H1 (cell line): ENCODE measurements around the gene TET2. TPM values are rescaled to one million over a fixed set of nuclear protein-coding genes. Genes with fewer than 3 reads are reported as not detected.

ENCODE experiments used
- CTCF ChIA-PET: fragments of 300-600 bp; sonication (Branson Sonifier 250); formaldehyde crosslinking; loops from one replicate; lab custom pipeline; 2021; ENCODE audit not compliant: partially characterized antibody; lab: Charles Lee
- POLR2A ChIA-PET: fragments of 300-600 bp; sonication (Branson Sonifier 250); formaldehyde crosslinking; loops from one replicate; lab custom pipeline; 2021; ENCODE audit warnings: inconsistent platforms; ENCODE audit not compliant: partially characterized antibody; lab: Charles Lee
- DNase-seq, 2 experiments: peaks; one replicate each; pipeline versions ENCODE4 v3.0.0 to v3.0.0-alpha.2; 2010 to 2022; ENCODE audit warnings: low spot score in 2 of 2, low read depth in 1 of 2, mixed read lengths in 1 of 2
- FAIRE-seq: peaks from 2 replicates; lab custom pipeline; 2011; peaks lifted over from hg19 to GRCh38; lab: Jason Lieb, UNC
- H2AFZ ChIP-seq: 2 replicates; pipeline ENCODE4 v1.8.1; 2012; ENCODE audit warnings: low read length, inconsistent platforms
- H2AK5ac ChIP-seq: 2 replicates; pipeline ENCODE4 v1.6.1; 2013; ENCODE audit warnings: low read depth, low read length
- H2BK120ac ChIP-seq: replicated peaks from 2 replicates; pipeline ENCODE3; 2013; ENCODE audit warnings: low read depth, low read length, inconsistent platforms
- H2BK12ac ChIP-seq: 2 replicates; pipeline ENCODE4 v1.6.1; 2013; ENCODE audit warnings: low read depth, low read length
- H2BK15ac ChIP-seq: 2 replicates; pipeline ENCODE4 v1.6.1; 2013; ENCODE audit warnings: low read length
- H2BK20ac ChIP-seq: 2 replicates; pipeline ENCODE4 v1.6.1; 2013; ENCODE audit warnings: low read length
- H2BK5ac ChIP-seq: 2 replicates; pipeline ENCODE4 v1.6.1; 2013; ENCODE audit warnings: low read depth, low read length
- H3K14ac ChIP-seq: 2 replicates; pipeline ENCODE4 v1.6.1; 2013; ENCODE audit warnings: inconsistent platforms; ENCODE audit not compliant: insufficient read length
- H3K18ac ChIP-seq: 2 replicates; pipeline ENCODE4 v1.6.1; 2013; ENCODE audit warnings: low read length; ENCODE audit errors: extremely low read depth
- H3K23ac ChIP-seq: 2 replicates; pipeline ENCODE4 v1.6.1; 2013; ENCODE audit warnings: inconsistent platforms; ENCODE audit not compliant: insufficient read length
- H3K23me2 ChIP-seq: 2 replicates; pipeline ENCODE4 v1.6.1; 2013; ENCODE audit warnings: low read depth, low read length
- H3K27ac ChIP-seq: 2 replicates; pipeline ENCODE4 v1.6.1; 2011; ENCODE audit warnings: low read depth, low read length, inconsistent platforms
- H3K27me3 ChIP-seq, 4 experiments: replicated peaks in 1 of 4; 1 replicate in 1 of 4; 2 replicates in 3 of 4; pipeline versions ENCODE4 v1.6.1 to v1.8.1; 2011 to 2013; ENCODE audit warnings: low read length in 3 of 4, mild to moderate bottlenecking in 3 of 4, inconsistent platforms in 2 of 4, mixed read lengths in 2 of 4, moderate library complexity in 1 of 4; ENCODE audit not compliant: control insufficient read depth in 3 of 4, insufficient read depth in 3 of 4; ENCODE audit errors: extremely low read depth in 1 of 4
- H3K36me3 ChIP-seq, 4 experiments: 2 replicates each; pipeline versions ENCODE4 v1.6.1 to v1.8.1; 2011 to 2013; ENCODE audit warnings: mild to moderate bottlenecking in 4 of 4, low read length in 3 of 4, moderate library complexity in 2 of 4, control low read depth in 1 of 4, inconsistent platforms in 1 of 4; ENCODE audit not compliant: insufficient read depth in 4 of 4, control insufficient read depth in 2 of 4
- H3K4ac ChIP-seq: replicated peaks from 2 replicates; pipeline ENCODE3; 2013; ENCODE audit warnings: low read length, low read depth, mixed read lengths, inconsistent platforms; ENCODE audit not compliant: insufficient read length
- H3K4me1 ChIP-seq, 4 experiments: replicated peaks in 1 of 4; 1 replicate in 1 of 4; 2 replicates in 3 of 4; pipeline versions ENCODE4 v1.6.1 to v1.8.1; 2011 to 2013; ENCODE audit warnings: low read length in 3 of 4, inconsistent platforms in 2 of 4, mixed read lengths in 1 of 4; ENCODE audit not compliant: insufficient read depth in 4 of 4, control insufficient read depth in 3 of 4
- H3K4me2 ChIP-seq, 2 experiments: 2 replicates each; pipeline versions ENCODE4 v1.6.1 to v1.8.1; 2011 to 2013; ENCODE audit warnings: low read depth in 2 of 2, low read length in 2 of 2, control low read depth in 1 of 2, inconsistent platforms in 1 of 2, mild to moderate bottlenecking in 1 of 2; ENCODE audit not compliant: insufficient read depth in 1 of 2
- H3K4me3 ChIP-seq, 4 experiments: fragments of 200-600, 300-600 bp in 1 of 4; sonication (generic), shearing (Covaris generic), sonication (Bioruptor Twin) in 1 of 4; 2 replicates each; pipeline versions ENCODE4 v1.5.1 to v1.8.1; 2011 to 2016; ENCODE audit warnings: low read length in 4 of 4, low read depth in 3 of 4, control low read depth in 2 of 4, inconsistent platforms in 2 of 4, mild to moderate bottlenecking in 2 of 4, mixed read lengths in 1 of 4, moderate library complexity in 1 of 4; ENCODE audit not compliant: insufficient read depth in 2 of 4; ENCODE audit errors: extremely low read depth in 1 of 4
- H3K56ac ChIP-seq: replicated peaks from 2 replicates; pipeline ENCODE3; 2013; ENCODE audit warnings: low read depth, mild to moderate bottlenecking, mixed read lengths, low read length, inconsistent platforms; ENCODE audit not compliant: insufficient read length
- H3K79me1 ChIP-seq: 2 replicates; pipeline ENCODE4 v1.6.1; 2013; ENCODE audit warnings: low read depth, low read length, control low read depth
- H3K79me2 ChIP-seq, 2 experiments: 2 replicates each; pipeline versions ENCODE4 v1.6.1 to v1.8.1; 2012 to 2013; ENCODE audit warnings: low read length in 2 of 2, mild to moderate bottlenecking in 2 of 2, inconsistent platforms in 1 of 2; ENCODE audit not compliant: insufficient read depth in 2 of 2, control insufficient read depth in 1 of 2
- H3K9ac ChIP-seq, 4 experiments: replicated peaks in 1 of 4; 1 replicate in 1 of 4; 2 replicates in 3 of 4; pipeline versions ENCODE4 v1.6.1 to v1.8.1; 2011 to 2013; ENCODE audit warnings: low read depth in 3 of 4, low read length in 3 of 4, control low read depth in 2 of 4, mild to moderate bottlenecking in 2 of 4, moderate library complexity in 2 of 4, inconsistent platforms in 1 of 4; ENCODE audit errors: extremely low read depth in 1 of 4
- H3K9me3 ChIP-seq, 2 experiments: 2 replicates each; pipeline versions ENCODE4 v1.6.1 to v1.8.1; 2012 to 2013; ENCODE audit warnings: mild to moderate bottlenecking in 2 of 2, moderate library complexity in 2 of 2, control low read depth in 1 of 2, inconsistent platforms in 1 of 2, low read depth in 1 of 2, low read length in 1 of 2, mixed read lengths in 1 of 2; ENCODE audit not compliant: insufficient read depth in 2 of 2
- H4K20me1 ChIP-seq, 2 experiments: replicated peaks in 1 of 2; 2 replicates each; pipeline versions ENCODE3 to v1.8.1; 2011 to 2013; ENCODE audit warnings: inconsistent platforms in 2 of 2, low read length in 2 of 2, mild to moderate bottlenecking in 1 of 2; ENCODE audit not compliant: insufficient read depth in 2 of 2, control insufficient read depth in 1 of 2
- H4K5ac ChIP-seq: 2 replicates; pipeline ENCODE4 v1.6.1; 2013; ENCODE audit warnings: low read length, low read depth, mixed read lengths, inconsistent platforms; ENCODE audit not compliant: insufficient read length
- H4K8ac ChIP-seq: 2 replicates; pipeline ENCODE4 v1.8.0; 2013; ENCODE audit warnings: mild to moderate bottlenecking, moderate library complexity, low read length, inconsistent platforms; ENCODE audit not compliant: insufficient read depth; ENCODE audit errors: extremely low read depth
- H4K91ac ChIP-seq: replicated peaks from 2 replicates; pipeline ENCODE3; 2013; ENCODE audit warnings: low read length, mixed read lengths, inconsistent platforms; ENCODE audit not compliant: insufficient read length
- CBX8 ChIP-seq: fragments of 300-800, 300-1000 bp; sonication (generic); IDR thresholded peaks from 2 replicates; pipeline ENCODE4 v1.7.1; 2016; ENCODE audit warnings: low read depth, low read length, borderline replicate concordance
- EGR1 ChIP-seq: IDR thresholded peaks from 2 replicates; pipeline ENCODE4 v1.6.1; 2011; ENCODE audit warnings: low read depth, low read length, borderline replicate concordance
- EP300 ChIP-seq, 2 experiments: IDR thresholded peaks; 1 replicate in 1 of 2; 2 replicates in 1 of 2; pipeline ENCODE4 v1.6.1; 2011 to 2012; ENCODE audit warnings: low read depth in 2 of 2, low read length in 2 of 2, mild to moderate bottlenecking in 2 of 2, borderline replicate concordance in 1 of 2, inconsistent platforms in 1 of 2, moderate library complexity in 1 of 2
- JUND ChIP-seq: IDR thresholded peaks from 2 replicates; pipeline ENCODE4 v1.6.1; 2011; ENCODE audit warnings: mild to moderate bottlenecking, improper control_type of control experiment, low read length
- MAFK ChIP-seq: IDR thresholded peaks from 2 replicates; pipeline ENCODE4 v1.6.1; 2012; ENCODE audit warnings: low read depth, mild to moderate bottlenecking, improper control_type of control experiment, low read length
- RFX5 ChIP-seq: IDR thresholded peaks from 2 replicates; pipeline ENCODE4 v1.6.1; 2011; ENCODE audit warnings: low read depth, low read length, improper control_type of control experiment, borderline replicate concordance
- TAF1 ChIP-seq: IDR thresholded peaks from 2 replicates; pipeline ENCODE4 v1.6.1; 2011; ENCODE audit warnings: mild to moderate bottlenecking, low read depth, low read length
- WGBS, 2 experiments: shearing (Covaris generic) in 1 of 2; methylation state at CpG; one replicate each; pipeline versions ENCODE4 v1.1.6 to v1.1.7; 2013 to 2015; ENCODE audit warnings: low lambda C conversion rate in 2 of 2, mixed read lengths in 2 of 2, inconsistent platforms in 1 of 2, low coverage in 1 of 2, missing lambda C conversion rate in 1 of 2; ENCODE audit not compliant: insufficient replicate concordance in 2 of 2, insufficient coverage in 1 of 2, insufficient read length in 1 of 2; ENCODE audit errors: extremely low coverage in 1 of 2, missing lambda C conversion rate in 1 of 2; 5-methylcytosine and 5-hydroxymethylcytosine counted together
- polyA plus RNA-seq, 7 experiments: library from polyadenylated mRNA; depleted of rRNA in 3 of 7; stranded (reverse) in 5 of 7; unstranded in 2 of 7; fragments of >200 nt in 5 of 7; fragments of 200-250 nt in 2 of 7; gene quantifications; 1 replicate in 5 of 7; 2 replicates in 1 of 7; 4 replicates in 1 of 7; pipeline versions ENCODE4 v1.2.1 to v1.2.3, GENCODE V29; 2011 to 2013; ENCODE audit warnings: missing spikeins in 2 of 7, mixed read lengths in 2 of 7
- total RNA-seq: library from RNA; stranded (reverse); fragmentation: NEBNext Ultra II Directional; extraction: Animal tissue kit (Norgen Biotek cat#: 25700); gene quantifications from 2 replicates; pipeline ENCODE4 v1.2.1, GENCODE V29; 2021
- TF ChIP-seq, protein P1 (sequence below): IDR thresholded peaks from 2 replicates; pipeline ENCODE4 v1.6.1; 2012; ENCODE audit warnings: inconsistent platforms
- TF ChIP-seq, protein P2 (sequence below): IDR thresholded peaks from 2 replicates; pipeline ENCODE4 v1.6.1; 2011; ENCODE audit warnings: low read depth, mild to moderate bottlenecking, low read length; ENCODE audit not compliant: insufficient read depth

TET2 gene
- total and polyA plus RNA-seq, 2 of the 8 experiments (the other 6 are each of a cell fraction or from before 2014, with no cell fraction given): 1.0 to 2.6 TPM

DNA sequence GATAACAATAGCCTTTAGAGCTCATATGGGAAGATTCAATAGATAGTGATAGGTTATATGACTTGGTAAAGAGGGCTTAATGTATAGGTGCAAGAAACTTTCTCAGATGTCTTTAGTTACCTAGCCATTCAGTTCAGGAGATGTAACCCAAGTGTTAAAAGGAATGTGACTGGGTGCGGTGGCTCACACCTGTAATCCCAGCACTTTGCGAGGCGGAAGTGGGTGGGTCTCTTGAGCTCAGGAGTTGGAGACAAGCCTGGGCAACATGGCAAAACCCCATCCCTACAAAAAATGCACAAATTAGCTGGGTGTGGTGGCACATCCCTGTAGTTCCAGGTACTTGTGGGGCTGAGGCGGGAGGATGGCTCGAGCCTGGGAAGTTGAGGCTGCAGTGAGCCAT lies 7.9 kb downstream of the TET2 start:
- ChIA-PET POLR2A (no interaction called here), CTCF (interaction anchor here (1.1 kb wide), 1 partner anchor 26 kb away, joined by 5 read pairs; no protein-coding TSS in a partner anchor)
- 96% methylated on average over 5 of the region's 5 CpGs; no CpG with 5 or more reads in 1 of the 2 experiments for WGBS, 2 experiments
- no peaks in the 10 kb centered on the region for H3K79me2 ChIP-seq
- no peak overlapping the region for H2AFZ ChIP-seq
- DNase-seq (no peak), FAIRE-seq (no peak)
- H3K18ac ChIP-seq: no peak overlapping the region
- peaks cover 0 to 5% (median 1%) of the 10 kb centered on the region in 4 experiments; a peak in 2 of 7 replicates for H3K4me1 ChIP-seq
- H4K20me1 ChIP-seq: peaks cover 2 to 3% of the 10 kb centered on the region in 2 experiments
- peaks cover 8 to 16% (median 11%) of the 10 kb centered on the region in 4 experiments for H3K27me3 ChIP-seq
- no peak overlapping the region for H2BK15ac ChIP-seq
- no peak overlapping the region for H2BK120ac ChIP-seq
- no peak overlapping the region for H2AK5ac ChIP-seq
- H4K8ac ChIP-seq: no peak overlapping the region
- no peak overlapping the region for H4K91ac ChIP-seq
- no peak overlapping the region for H2BK20ac ChIP-seq
- H3K9me3 ChIP-seq: no peaks in the 10 kb centered on the region
- H3K27ac ChIP-seq: no peak overlapping the region
- H3K23ac ChIP-seq: no peak overlapping the region
- no peaks in the 10 kb centered on the region for H3K36me3 ChIP-seq
- no peaks in the 10 kb centered on the region for H3K79me1 ChIP-seq
- no peak overlapping the region for H3K4me3 ChIP-seq
- H3K56ac ChIP-seq: no peak overlapping the region
- H4K5ac ChIP-seq: no peak overlapping the region
- H3K23me2 ChIP-seq: no peaks in the 10 kb centered on the region
- H3K4ac ChIP-seq: no peak overlapping the region
- H2BK5ac ChIP-seq: no peak overlapping the region
- H3K4me2 ChIP-seq: no peak overlapping the region
- H3K9ac ChIP-seq: no peak overlapping the region
- TF ChIP-seq RFX5 (no peak), EGR1 (no peak), EP300 (IDR thresholded peaks at IDR 0.05; ENCODE audit: borderline replicate concordance in 1 of 2, low read depth in 2 of 2, low read length in 2 of 2) (no peak), TAF1 (no peak), JUND (no peak), CBX8 (no peak), MAFK (no peak)
- TF ChIP-seq, protein P1, sequence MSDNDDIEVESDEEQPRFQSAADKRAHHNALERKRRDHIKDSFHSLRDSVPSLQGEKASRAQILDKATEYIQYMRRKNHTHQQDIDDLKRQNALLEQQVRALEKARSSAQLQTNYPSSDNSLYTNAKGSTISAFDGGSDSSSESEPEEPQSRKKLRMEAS: no peak
- TF ChIP-seq, protein P2, sequence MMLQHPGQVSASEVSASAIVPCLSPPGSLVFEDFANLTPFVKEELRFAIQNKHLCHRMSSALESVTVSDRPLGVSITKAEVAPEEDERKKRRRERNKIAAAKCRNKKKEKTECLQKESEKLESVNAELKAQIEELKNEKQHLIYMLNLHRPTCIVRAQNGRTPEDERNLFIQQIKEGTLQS: no peak
- H3K14ac ChIP-seq: no peak overlapping the region
- H2BK12ac ChIP-seq: no peak overlapping the region
